Stimulated activated CD8-positive, alpha-beta memory T cell treated with anti-CD3 and anti-CD28 coated beads, Interleukin-2, amount 100 ng/mL, for 48 hours (primary cell): ENCODE data around the gene MECP2.
"Not testable (repeated sequence)": the region's sequence is repeated elsewhere in the genome, so short reads cannot be mapped to it uniquely, and the experiment has no call there.

Experiments used
- DNase-seq, 2 donors: peaks; one replicate each; pipeline ENCODE4 v3.0.0-alpha.2; 2020; ENCODE audit warnings: low read depth in 2 of 2

The MECP2 gene

DNA sequence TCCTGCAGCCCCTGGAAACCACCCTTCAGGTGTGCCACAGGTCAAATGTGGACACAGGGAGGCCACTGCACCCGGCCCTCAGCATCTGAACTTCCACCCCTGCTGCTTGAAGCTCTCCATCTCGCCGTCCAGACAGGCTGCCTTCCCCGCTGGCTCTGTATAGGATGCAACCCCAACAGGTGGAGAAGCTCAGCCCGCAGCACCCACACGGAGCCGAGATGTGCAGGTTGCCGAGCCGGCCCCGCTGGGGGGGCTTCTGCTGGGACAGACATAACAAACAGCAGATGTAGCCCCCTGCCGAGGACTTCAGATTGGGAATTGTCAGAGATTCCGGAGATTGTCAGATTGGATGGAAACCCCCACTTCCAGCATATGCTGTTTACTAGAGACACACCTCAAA is 104.4 kb downstream of the MECP2 start:
- DNase-seq = no peak

DNA sequence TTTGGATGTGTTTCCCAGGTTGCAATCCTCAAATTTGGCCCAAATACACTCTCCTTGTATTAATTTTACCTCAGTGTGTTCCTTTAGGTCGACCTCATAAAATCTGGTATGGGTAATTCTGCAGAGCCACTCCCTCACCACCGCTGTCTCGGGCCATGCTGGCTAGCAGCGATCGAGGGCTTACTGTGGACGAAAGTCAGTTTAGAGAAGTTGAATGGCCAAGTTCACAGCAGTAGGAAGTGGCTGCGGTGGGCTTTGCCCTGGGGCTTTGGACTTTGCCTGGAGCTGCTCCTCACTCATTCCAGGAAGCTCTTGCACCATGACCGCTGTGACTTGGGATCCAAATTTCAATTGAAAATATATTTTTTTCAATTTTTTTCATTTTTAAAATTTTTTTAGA is 105.3 kb downstream of the MECP2 start:
- DNase-seq = no peak

DNA sequence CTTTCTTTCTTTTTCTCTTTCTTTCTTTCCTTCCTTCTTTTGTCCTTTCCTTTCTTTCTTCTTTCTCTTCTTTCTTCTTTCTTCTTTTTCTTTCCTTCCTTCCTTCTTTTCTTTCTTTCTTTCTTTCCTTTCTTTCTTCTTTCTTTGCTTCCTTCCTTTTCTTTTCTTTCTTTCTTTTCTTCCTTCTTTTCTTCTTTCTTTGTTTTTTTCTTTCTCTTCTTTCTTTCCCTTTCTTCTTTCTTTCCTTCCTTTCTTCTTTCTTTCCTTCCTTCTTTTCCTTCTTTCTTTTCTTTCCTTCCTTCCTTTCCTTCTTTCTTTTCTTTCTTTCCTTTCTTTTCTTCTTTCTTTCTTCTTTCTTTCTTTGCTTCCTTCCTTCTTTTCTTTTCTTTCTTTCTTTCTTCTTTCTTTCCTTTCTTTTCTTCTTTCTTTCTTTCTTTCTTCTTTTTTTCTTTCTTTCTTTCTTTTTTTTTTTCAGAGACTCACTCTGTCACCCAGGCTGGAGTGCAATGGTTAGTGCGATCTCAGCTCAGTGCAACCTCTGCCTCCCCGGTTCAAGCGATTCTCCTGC is 106.4 kb downstream of the MECP2 start:
- no peak for DNase-seq

GRCh38 chrX:153989973-153990655 is 107.4 kb downstream of the MECP2 start:
- no peak for DNase-seq

GRCh38 chrX:153988493-153988892 is 109.0 kb downstream of the MECP2 start:
- DNase-seq = no peak

DNA sequence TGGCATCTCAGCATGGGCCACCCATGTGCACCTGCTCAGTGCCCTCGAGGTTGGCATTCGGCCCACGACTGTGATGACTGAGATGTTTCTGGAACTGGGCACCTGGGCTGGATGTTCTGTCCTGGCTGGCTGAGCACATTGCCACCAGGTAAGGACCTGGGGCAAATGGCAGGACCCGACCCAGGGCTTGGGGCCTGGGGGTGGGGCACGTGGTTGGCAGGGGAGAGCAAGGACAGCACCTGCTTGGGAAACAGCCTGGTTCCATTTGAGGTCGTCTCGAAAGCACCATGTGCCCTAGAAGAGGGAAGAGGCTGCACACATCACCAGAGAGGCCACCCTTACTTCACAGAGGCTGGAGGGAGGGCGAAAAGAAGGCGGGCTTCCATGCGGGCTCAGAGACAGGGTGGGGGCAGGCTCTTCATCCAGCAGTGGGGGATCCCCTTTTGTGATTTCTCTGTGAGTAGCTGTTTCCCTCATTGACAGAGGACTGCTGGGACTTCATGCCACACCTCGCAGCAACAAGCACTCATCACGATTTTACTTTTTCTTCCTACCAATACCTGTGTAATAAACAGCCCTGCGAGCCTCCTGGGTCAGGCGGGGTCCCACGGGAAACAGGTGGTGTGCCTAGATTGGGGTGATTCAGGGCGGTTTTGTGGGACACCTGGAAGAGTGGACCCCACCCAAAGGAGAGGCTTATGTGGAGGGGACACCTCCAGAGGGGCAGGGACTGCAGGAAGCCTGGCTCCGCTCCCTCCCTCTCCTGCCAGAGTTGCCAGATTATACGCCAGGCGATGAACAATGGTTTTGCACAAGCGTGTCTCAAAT is 113.0 kb downstream of the MECP2 start:
- no peak for DNase-seq

GRCh38 chrX:153983321-153983801 is 114.2 kb downstream of the MECP2 start:
- DNase-seq = no peak

DNA sequence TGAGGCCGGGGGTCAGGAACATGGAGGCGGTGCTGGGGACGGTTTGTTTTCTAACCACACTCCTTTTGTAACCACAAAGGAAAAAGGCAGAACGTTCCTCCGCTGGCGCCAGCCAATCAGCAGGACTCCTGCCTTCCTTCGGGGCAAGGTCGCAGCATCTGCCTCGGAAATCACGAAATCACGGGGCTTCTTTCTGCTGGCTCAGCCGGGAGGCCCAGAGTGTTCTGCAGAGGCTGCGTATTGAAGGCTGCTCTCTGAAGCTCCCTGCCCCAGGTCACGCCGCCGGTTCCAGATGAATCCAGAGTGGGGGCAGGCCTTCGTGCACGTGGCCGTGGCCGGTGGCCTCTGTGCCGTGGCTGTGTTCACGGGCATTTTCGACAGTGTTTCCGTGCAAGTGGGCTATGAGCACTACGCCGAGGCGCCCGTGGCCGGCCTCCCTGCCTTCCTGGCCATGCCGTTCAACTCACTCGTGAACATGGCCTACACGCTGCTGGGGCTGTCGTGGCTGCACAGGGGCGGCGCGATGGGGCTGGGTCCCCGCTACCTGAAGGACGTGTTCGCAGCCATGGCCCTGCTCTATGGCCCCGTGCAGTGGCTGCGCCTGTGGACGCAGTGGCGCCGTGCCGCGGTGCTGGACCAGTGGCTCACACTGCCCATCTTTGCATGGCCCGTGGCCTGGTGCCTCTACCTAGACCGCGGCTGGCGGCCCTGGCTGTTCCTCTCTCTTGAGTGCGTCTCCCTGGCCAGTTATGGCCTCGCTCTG is 115.6 kb downstream of the MECP2 start:
- DNase-seq = peak; percentile 42 to 58

- DNase-seq = no peak
These were observed 116.3 kb downstream of the MECP2 start for GRCh38 chrX:153981231-153981630.

DNA sequence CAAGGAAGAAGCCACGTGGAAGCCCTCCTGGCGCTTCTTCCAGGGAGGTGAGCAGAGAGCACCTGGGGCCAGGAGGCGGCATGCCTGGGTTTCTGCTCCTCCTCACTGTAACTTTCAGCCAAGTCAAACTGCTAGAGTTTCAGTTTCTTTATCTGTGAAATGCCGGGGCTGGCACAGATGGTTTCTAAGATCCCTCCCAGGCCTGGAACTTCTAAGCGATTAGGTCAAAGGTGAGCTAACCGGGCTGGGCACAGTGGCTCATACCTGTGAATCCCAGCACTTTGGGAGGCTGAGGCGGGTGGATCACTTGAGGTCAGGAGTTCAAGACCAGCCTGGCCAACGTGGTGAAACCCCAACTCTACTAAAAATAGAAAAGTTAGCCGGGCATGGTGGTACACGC is 117.1 kb downstream of the MECP2 start:
- DNase-seq = not testable (repeated sequence)

DNA sequence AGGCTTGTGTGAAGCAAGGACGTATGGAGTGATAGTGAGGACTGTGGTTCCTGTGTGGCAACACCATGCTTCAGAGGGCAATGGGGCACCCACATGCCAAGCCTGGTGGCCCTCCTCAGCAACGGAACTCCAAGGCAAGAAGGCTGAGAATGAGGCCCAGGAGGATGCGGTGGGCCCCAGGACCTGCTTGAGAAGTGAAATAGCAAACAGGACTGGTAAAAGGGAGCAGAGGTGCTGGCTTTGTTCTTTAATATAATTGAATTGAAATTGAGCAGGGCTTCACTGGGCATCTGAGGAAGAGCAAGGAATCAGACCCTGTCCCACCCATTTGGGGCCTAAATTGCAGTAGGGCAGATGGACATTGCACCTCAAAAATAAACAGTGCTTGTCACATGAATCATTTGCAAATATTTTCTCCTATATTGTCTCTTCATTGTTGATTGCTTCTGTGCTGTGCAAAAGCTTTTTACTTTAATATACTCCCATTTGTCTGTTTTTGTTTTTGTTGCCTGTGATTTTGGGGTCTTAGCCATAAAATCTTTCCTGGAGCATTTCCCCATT is 122.7 kb downstream of the MECP2 start:
- DNase-seq = no peak

- no peak for DNase-seq
These were observed 123.4 kb downstream of the MECP2 start for GRCh38 chrX:153974003-153974725.

GRCh38 chrX:153973127-153974002 is 124.2 kb downstream of the MECP2 start:
- no peak for DNase-seq

- peak; percentile 74 to 87 for DNase-seq
These were observed 125.0 kb downstream of the MECP2 start, which contains the start of gene TMEM187 for GRCh38 chrX:153972368-153973126. TSS of gene TMEM187 (plus strand) at chrX:153972754. CDS start at chrX:153982063, 9,309 bp downstream.
